Astrocyte (in vitro differentiated cells and primary cell): ENCODE data around the gene EVI5L. TPM values are rescaled to one million over a fixed set of nuclear protein-coding genes. Genes with fewer than 3 reads are reported as not detected.

Experiments
- DNase-seq: peaks from one replicate; pipeline ENCODE4 v3.0.0-alpha.2; 2010; ENCODE audit warnings: low read depth
- FAIRE-seq: peaks from 2 replicates; lab custom pipeline; 2011; peaks lifted over from hg19 to GRCh38; lab: Jason Lieb, UNC
- H2AFZ ChIP-seq: 2 replicates; pipeline ENCODE4 v1.6.0; 2012; ENCODE audit warnings: low read depth, low read length, inconsistent platforms
- H3K27ac ChIP-seq: 2 replicates; pipeline ENCODE4 v1.5.1; 2011; ENCODE audit warnings: low read depth, low read length, inconsistent platforms
- H3K27me3 ChIP-seq: 2 replicates; pipeline ENCODE4 v1.6.0; 2011; ENCODE audit warnings: low read length, inconsistent platforms; ENCODE audit not compliant: insufficient read depth
- H3K36me3 ChIP-seq: 2 replicates; pipeline ENCODE4 v1.5.1; 2011; ENCODE audit warnings: low read length, inconsistent platforms; ENCODE audit not compliant: insufficient read depth
- H3K4me1 ChIP-seq: 2 replicates; pipeline ENCODE4 v1.5.1; 2011; ENCODE audit warnings: low read length, inconsistent platforms; ENCODE audit not compliant: insufficient read depth
- H3K4me2 ChIP-seq: 2 replicates; pipeline ENCODE4 v1.6.0; 2012; ENCODE audit warnings: low read length, inconsistent platforms
- H3K4me3 ChIP-seq: 2 replicates; pipeline ENCODE4 v1.5.1; 2011; ENCODE audit warnings: low read depth, mild to moderate bottlenecking, low read length, inconsistent platforms; ENCODE audit not compliant: insufficient read depth
- H3K79me2 ChIP-seq: 2 replicates; pipeline ENCODE4 v1.6.0; 2012; ENCODE audit warnings: mild to moderate bottlenecking, low read length, inconsistent platforms; ENCODE audit not compliant: insufficient read depth
- H3K9ac ChIP-seq: 2 replicates; pipeline ENCODE4 v1.6.0; 2012; ENCODE audit warnings: mild to moderate bottlenecking, low read length, inconsistent platforms
- H3K9me3 ChIP-seq: 2 replicates; pipeline ENCODE4 v1.5.1; 2012; ENCODE audit warnings: low read depth, mild to moderate bottlenecking, low read length, inconsistent platforms; ENCODE audit not compliant: insufficient read depth
- H4K20me1 ChIP-seq: 2 replicates; pipeline ENCODE4 v1.6.0; 2012; ENCODE audit warnings: low read length, inconsistent platforms; ENCODE audit not compliant: insufficient read depth
- H3K27ac Mint-ChIP-seq: one replicate; pipeline ENCODE4 v1.8.0; 2021; ENCODE audit warnings: mild to moderate bottlenecking, mixed read lengths; ENCODE audit not compliant: unreplicated experiment
- H3K27me3 Mint-ChIP-seq: one replicate; pipeline ENCODE4 v1.8.0; 2021; ENCODE audit warnings: low read depth, mixed read lengths; ENCODE audit not compliant: unreplicated experiment
- H3K36me3 Mint-ChIP-seq: one replicate; pipeline ENCODE4 v1.8.0; 2021; ENCODE audit warnings: low read depth, mixed read lengths; ENCODE audit not compliant: unreplicated experiment
- H3K4me1 Mint-ChIP-seq: one replicate; pipeline ENCODE4 v1.8.0; 2021; ENCODE audit warnings: low read depth, mixed read lengths; ENCODE audit not compliant: unreplicated experiment
- H3K4me3 Mint-ChIP-seq: one replicate; pipeline ENCODE4 v1.8.0; 2021; ENCODE audit warnings: mild to moderate bottlenecking, moderate library complexity, mixed read lengths; ENCODE audit not compliant: unreplicated experiment
- H3K9me3 Mint-ChIP-seq: one replicate; pipeline ENCODE4 v1.8.0; 2021; ENCODE audit warnings: mild to moderate bottlenecking, mixed read lengths; ENCODE audit not compliant: unreplicated experiment
- CTCF ChIP-seq: IDR thresholded peaks from 2 replicates; pipeline ENCODE4 v1.5.1; 2011; ENCODE audit warnings: low read depth, mild to moderate bottlenecking, inconsistent platforms, low read length, moderate library complexity; ENCODE audit not compliant: insufficient read depth
- EZH2 ChIP-seq: IDR thresholded peaks from 2 replicates; pipeline ENCODE4 v1.6.1; 2012; ENCODE audit warnings: mild to moderate bottlenecking, low read length, inconsistent platforms; ENCODE audit not compliant: insufficient read depth
- total RNA-seq: library from RNA; stranded (reverse); gene quantifications from 2 replicates; pipeline ENCODE4 v1.2.1, GENCODE V29; 2021

EVI5L gene
- total RNA-seq, 1 donor from 2014 or later: 22.1 TPM

DNA sequence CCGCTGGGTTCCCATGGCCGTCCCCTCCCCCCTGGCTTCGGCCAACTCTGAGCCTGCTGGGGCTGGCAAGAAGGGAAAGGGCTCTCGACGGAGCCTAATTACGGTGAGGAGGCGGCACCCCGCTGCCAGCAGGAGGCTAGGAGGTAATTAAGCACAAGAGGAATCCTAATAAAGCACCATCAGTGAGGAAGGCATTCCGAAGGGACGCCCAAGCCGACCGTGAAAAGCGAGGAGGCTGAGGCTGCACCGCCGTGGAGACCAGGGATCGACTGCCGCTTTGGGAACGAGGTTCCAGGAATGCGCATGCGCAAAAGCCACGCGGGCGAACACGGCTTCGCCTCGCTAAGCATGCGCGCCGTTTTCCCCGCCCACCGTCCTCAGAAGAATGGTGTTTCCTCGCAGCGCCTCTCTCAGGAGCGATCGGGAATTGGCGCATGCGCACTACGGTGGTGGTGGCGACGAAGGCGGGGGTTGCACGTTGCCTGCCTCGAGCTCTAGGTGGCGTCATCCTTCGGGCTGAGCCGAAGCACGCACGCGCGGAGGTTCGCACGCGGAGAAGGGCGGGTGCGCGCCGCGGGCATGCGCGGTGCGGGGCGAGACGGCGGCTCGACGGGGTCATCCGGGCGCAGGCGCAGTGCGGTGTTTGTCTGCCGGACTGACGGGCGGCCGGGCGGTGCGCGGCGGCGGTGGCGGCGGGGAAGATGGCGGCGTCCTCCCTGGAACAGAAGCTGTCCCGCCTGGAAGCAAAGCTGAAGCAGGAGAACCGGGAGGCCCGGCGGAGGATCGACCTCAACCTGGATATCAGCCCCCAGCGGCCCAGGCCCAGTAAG, 73.4 kb downstream of the EVI5L start, which contains the start of gene MAP2K7:
TSS of gene MAP2K7 (plus strand) at position 634 of the 830 bp plus-strand sequence. CDS start at position 702, 68 bp downstream.
- Mint-ChIP-seq H3K36me3 (peaks cover 10% of the 10 kb centered on the region), H3K4me3 (peak within 1 kb of the TSS; percentile 91), H3K27ac (peak within 1 kb of the TSS; percentile 89), H3K27me3 (no peaks in the 10 kb centered on the region), H3K4me1 (peaks cover 5% of the 10 kb centered on the region), H3K9me3 (peaks cover 2% of the 10 kb centered on the region)
- TF ChIP-seq EZH2 (no peak), CTCF (peak; percentile 56)
- no peaks in the 10 kb centered on the region for H3K9me3 ChIP-seq
- DNase-seq: peak; percentile 92
- H2AFZ ChIP-seq: peak within 1 kb of the TSS; percentile 88
- H3K4me3 ChIP-seq: peak within 1 kb of the TSS; percentile 81
- H3K36me3 ChIP-seq: no peaks in the 10 kb centered on the region
- peaks cover 39% of the 10 kb centered on the region for H4K20me1 ChIP-seq
- H3K27ac ChIP-seq: peak within 1 kb of the TSS; percentile 77
- H3K9ac ChIP-seq: peak within 1 kb of the TSS; percentile 92
- no peaks in the 10 kb centered on the region for H3K27me3 ChIP-seq
- peak within 1 kb of the TSS; percentile 100 for H3K4me2 ChIP-seq
- FAIRE-seq: peak; percentile 80
- peaks cover 45% of the 10 kb centered on the region for H3K79me2 ChIP-seq
- H3K4me1 ChIP-seq: peaks cover 21% of the 10 kb centered on the region

- peak overlapping the region; percentile 100 for H3K4me2 ChIP-seq
- H3K4me3 Mint-ChIP-seq: peak overlapping the region; percentile 87
- FAIRE-seq: no peak
- H3K9me3 ChIP-seq: no peaks in the 10 kb centered on the region
- peak overlapping the region; percentile 89 for H3K27ac Mint-ChIP-seq
- H3K36me3 ChIP-seq: no peaks in the 10 kb centered on the region
- H4K20me1 ChIP-seq: peaks cover 47% of the 10 kb centered on the region
- peaks cover 7% of the 10 kb centered on the region for H3K36me3 Mint-ChIP-seq
- DNase-seq: no peak
- peak overlapping the region; percentile 59 for H2AFZ ChIP-seq
- H3K27me3 ChIP-seq: no peaks in the 10 kb centered on the region
- peaks cover 45% of the 10 kb centered on the region for H3K79me2 ChIP-seq
- H3K27ac ChIP-seq: peak overlapping the region; percentile 77
- no peaks in the 10 kb centered on the region for H3K27me3 Mint-ChIP-seq
- peaks cover 5% of the 10 kb centered on the region for H3K4me1 Mint-ChIP-seq
- H3K9me3 Mint-ChIP-seq: peaks cover 2% of the 10 kb centered on the region
- peaks cover 21% of the 10 kb centered on the region for H3K4me1 ChIP-seq
- TF ChIP-seq CTCF (no peak), EZH2 (no peak)
- peak overlapping the region; percentile 92 for H3K9ac ChIP-seq
- H3K4me3 ChIP-seq: peak overlapping the region; percentile 81
Observed at GRCh38 chr19:7904074-7905020, 74.3 kb downstream of the EVI5L start.
